ENCODE results near the gene DMKN.

Gene DMKN

GRCh38 chr19:35551091-35551810 lies 37.8 kb upstream of the DMKN start:
- Histone ChIP-seq H2BK5ac (ENCODE audit: low read depth, low read length, poor library complexity) (no peak overlapping the region), H3K79me2 (ENCODE audit: control insufficient read depth, insufficient read depth, low read length, poor library complexity) (no peaks in the 10 kb centered on the region), H4K8ac (ENCODE audit: low read depth, low read length) (no peak overlapping the region), H2BK120ac (ENCODE audit: insufficient read depth, low read length, poor library complexity) (no peak overlapping the region), H3K27ac (ENCODE audit: low read depth, low read length) (no peak overlapping the region), H3K4me1 (ENCODE audit: control insufficient read depth in 1 of 2, insufficient read depth in 2 of 2, low read length in 2 of 2) (peaks cover 2 to 5% of the 10 kb centered on the region in 2 experiments), H2AK5ac (ENCODE audit: low read length) (no peak overlapping the region), H3K36me3 (ENCODE audit: control insufficient read depth in 1 of 2, insufficient read depth in 2 of 2, low read length in 2 of 2) (peaks cover 10% of the 10 kb centered on the region in 2 experiments), H3K9ac (ENCODE audit: low read length) (no peak overlapping the region), H3K4me3 (ENCODE audit: low read depth, low read length) (no peak overlapping the region), H4K91ac (ENCODE audit: low read depth, low read length) (no peak overlapping the region), H2BK12ac (ENCODE audit: low read length) (no peak overlapping the region), H3K4ac (ENCODE audit: low read depth, low read length) (no peak overlapping the region), H3K23ac (ENCODE audit: low read length) (no peak overlapping the region), H3K79me1 (ENCODE audit: low read length) (no peaks in the 10 kb centered on the region), H3K14ac (ENCODE audit: low read length) (no peak overlapping the region), H3K4me2 (ENCODE audit: low read length) (no peak overlapping the region), H2AFZ (ENCODE audit: insufficient read depth, low read length, poor library complexity) (no peak overlapping the region), H4K12ac (ENCODE audit: low read depth, low read length) (no peak overlapping the region), H3K9me3 (ENCODE audit: insufficient read depth, low read depth, low read length) (no peaks in the 10 kb centered on the region), H3K18ac (ENCODE audit: low read length) (no peak overlapping the region), H3K27me3 (ENCODE audit: insufficient read depth, low read length) (no peaks in the 10 kb centered on the region)
- WGBS (ENCODE audit: extremely low coverage, insufficient coverage, insufficient read length): no CpG with 5 or more reads among the region's 21 CpGs
- DNase-seq: no peak

GRCh38 chr19:35549879-35550523 lies 36.6 kb upstream of the DMKN start:
- no peak overlapping the region for H3K4me2 ChIP-seq (ENCODE audit: low read length)
- H2BK5ac ChIP-seq (ENCODE audit: low read depth, low read length, poor library complexity): no peak overlapping the region
- no peak overlapping the region for H3K18ac ChIP-seq (ENCODE audit: low read length)
- peak overlapping the region; percentile 8 for H3K4me3 ChIP-seq (ENCODE audit: low read depth, low read length)
- no peak overlapping the region for H3K4ac ChIP-seq (ENCODE audit: low read depth, low read length)
- peaks cover 5% of the 10 kb centered on the region for H3K79me2 ChIP-seq (ENCODE audit: control insufficient read depth, insufficient read depth, low read length, poor library complexity)
- H2AFZ ChIP-seq (ENCODE audit: insufficient read depth, low read length, poor library complexity): no peak overlapping the region
- no peak overlapping the region for H2BK12ac ChIP-seq (ENCODE audit: low read length)
- no peak overlapping the region for H3K23ac ChIP-seq (ENCODE audit: low read length)
- H3K79me1 ChIP-seq (ENCODE audit: low read length): peaks cover 6% of the 10 kb centered on the region
- H3K9me3 ChIP-seq (ENCODE audit: insufficient read depth, low read depth, low read length): no peaks in the 10 kb centered on the region
- no peak overlapping the region for H4K91ac ChIP-seq (ENCODE audit: low read depth, low read length)
- no peak overlapping the region for H4K8ac ChIP-seq (ENCODE audit: low read depth, low read length)
- no peak overlapping the region for H3K27ac ChIP-seq (ENCODE audit: low read depth, low read length)
- H3K36me3 ChIP-seq (ENCODE audit: control insufficient read depth in 1 of 2, insufficient read depth in 2 of 2, low read length in 2 of 2): peaks cover 10% of the 10 kb centered on the region in 2 experiments
- no peak for DNase-seq
- H4K12ac ChIP-seq (ENCODE audit: low read depth, low read length): no peak overlapping the region
- H3K14ac ChIP-seq (ENCODE audit: low read length): no peak overlapping the region
- peaks cover 4 to 8% of the 10 kb centered on the region in 2 experiments for H3K4me1 ChIP-seq (ENCODE audit: control insufficient read depth in 1 of 2, insufficient read depth in 2 of 2, low read length in 2 of 2)
- no peak overlapping the region for H2BK120ac ChIP-seq (ENCODE audit: insufficient read depth, low read length, poor library complexity)
- no peaks in the 10 kb centered on the region for H3K27me3 ChIP-seq (ENCODE audit: insufficient read depth, low read length)
- WGBS (ENCODE audit: extremely low coverage, insufficient coverage, insufficient read length): no CpG with 5 or more reads among the region's 15 CpGs
- H3K9ac ChIP-seq (ENCODE audit: low read length): no peak overlapping the region
- H2AK5ac ChIP-seq (ENCODE audit: low read length): no peak overlapping the region

GRCh38 chr19:35549174-35549788 lies 35.8 kb upstream of the DMKN start:
- Histone ChIP-seq H3K18ac (ENCODE audit: low read length) (no peak overlapping the region), H2BK12ac (ENCODE audit: low read length) (no peak overlapping the region), H3K27ac (ENCODE audit: low read depth, low read length) (no peak overlapping the region), H3K36me3 (ENCODE audit: control insufficient read depth in 1 of 2, insufficient read depth in 2 of 2, low read length in 2 of 2) (peaks cover 10% of the 10 kb centered on the region in 2 experiments), H3K79me2 (ENCODE audit: control insufficient read depth, insufficient read depth, low read length, poor library complexity) (peaks cover 7% of the 10 kb centered on the region), H4K91ac (ENCODE audit: low read depth, low read length) (no peak overlapping the region), H2AFZ (ENCODE audit: insufficient read depth, low read length, poor library complexity) (no peak overlapping the region), H3K4me1 (ENCODE audit: control insufficient read depth in 1 of 2, insufficient read depth in 2 of 2, low read length in 2 of 2) (peaks cover 9 to 14% of the 10 kb centered on the region in 2 experiments), H3K4me2 (ENCODE audit: low read length) (no peak overlapping the region), H4K12ac (ENCODE audit: low read depth, low read length) (no peak overlapping the region), H3K14ac (ENCODE audit: low read length) (no peak overlapping the region), H3K27me3 (ENCODE audit: insufficient read depth, low read length) (no peaks in the 10 kb centered on the region), H3K9ac (ENCODE audit: low read length) (no peak overlapping the region), H2AK5ac (ENCODE audit: low read length) (no peak overlapping the region), H3K79me1 (ENCODE audit: low read length) (peaks cover 7% of the 10 kb centered on the region), H3K23ac (ENCODE audit: low read length) (no peak overlapping the region), H2BK5ac (ENCODE audit: low read depth, low read length, poor library complexity) (no peak overlapping the region), H3K4me3 (ENCODE audit: low read depth, low read length) (no peak overlapping the region), H3K4ac (ENCODE audit: low read depth, low read length) (no peak overlapping the region), H2BK120ac (ENCODE audit: insufficient read depth, low read length, poor library complexity) (no peak overlapping the region), H3K9me3 (ENCODE audit: insufficient read depth, low read depth, low read length) (no peaks in the 10 kb centered on the region), H4K8ac (ENCODE audit: low read depth, low read length) (no peak overlapping the region)
- WGBS (ENCODE audit: extremely low coverage, insufficient coverage, insufficient read length): no CpG with 5 or more reads among the region's 6 CpGs
- peak; percentile 46 to 84 for DNase-seq

- no peak overlapping the region for H3K14ac ChIP-seq (ENCODE audit: low read length)
- H3K9me3 ChIP-seq (ENCODE audit: insufficient read depth, low read depth, low read length): no peaks in the 10 kb centered on the region
- no peak overlapping the region for H4K12ac ChIP-seq (ENCODE audit: low read depth, low read length)
- H2AFZ ChIP-seq (ENCODE audit: insufficient read depth, low read length, poor library complexity): no peak overlapping the region
- no peak overlapping the region for H4K8ac ChIP-seq (ENCODE audit: low read depth, low read length)
- H3K23ac ChIP-seq (ENCODE audit: low read length): no peak overlapping the region
- no peak overlapping the region for H4K91ac ChIP-seq (ENCODE audit: low read depth, low read length)
- no peak overlapping the region for H3K4ac ChIP-seq (ENCODE audit: low read depth, low read length)
- WGBS (ENCODE audit: extremely low coverage, insufficient coverage, insufficient read length): no CpG with 5 or more reads among the region's 8 CpGs
- H3K27me3 ChIP-seq (ENCODE audit: insufficient read depth, low read length): no peaks in the 10 kb centered on the region
- peak overlapping the region; percentile 67 for H3K4me2 ChIP-seq (ENCODE audit: low read length)
- peaks cover 14 to 21% of the 10 kb centered on the region in 2 experiments for H3K36me3 ChIP-seq (ENCODE audit: control insufficient read depth in 1 of 2, insufficient read depth in 2 of 2, low read length in 2 of 2)
- peaks cover 7% of the 10 kb centered on the region for H3K79me2 ChIP-seq (ENCODE audit: control insufficient read depth, insufficient read depth, low read length, poor library complexity)
- H2AK5ac ChIP-seq (ENCODE audit: low read length): no peak overlapping the region
- H3K18ac ChIP-seq (ENCODE audit: low read length): no peak overlapping the region
- H3K9ac ChIP-seq (ENCODE audit: low read length): no peak overlapping the region
- peaks cover 7% of the 10 kb centered on the region for H3K79me1 ChIP-seq (ENCODE audit: low read length)
- H3K27ac ChIP-seq (ENCODE audit: low read depth, low read length): no peak overlapping the region
- H3K4me3 ChIP-seq (ENCODE audit: low read depth, low read length): no peak overlapping the region
- no peak overlapping the region for H2BK5ac ChIP-seq (ENCODE audit: low read depth, low read length, poor library complexity)
- H2BK120ac ChIP-seq (ENCODE audit: insufficient read depth, low read length, poor library complexity): no peak overlapping the region
- DNase-seq: no peak
- H2BK12ac ChIP-seq (ENCODE audit: low read length): no peak overlapping the region
- peaks cover 9 to 15% of the 10 kb centered on the region in 2 experiments for H3K4me1 ChIP-seq (ENCODE audit: control insufficient read depth in 1 of 2, insufficient read depth in 2 of 2, low read length in 2 of 2)
These were observed 33.1 kb upstream of the DMKN start for GRCh38 chr19:35546532-35546931.
